ENCODE data around the gene APLP1.
"Not testable (repeated sequence)": the region's sequence is repeated elsewhere in the genome, so short reads cannot be mapped to it uniquely, and the experiment has no call there.

Gene APLP1

DNA sequence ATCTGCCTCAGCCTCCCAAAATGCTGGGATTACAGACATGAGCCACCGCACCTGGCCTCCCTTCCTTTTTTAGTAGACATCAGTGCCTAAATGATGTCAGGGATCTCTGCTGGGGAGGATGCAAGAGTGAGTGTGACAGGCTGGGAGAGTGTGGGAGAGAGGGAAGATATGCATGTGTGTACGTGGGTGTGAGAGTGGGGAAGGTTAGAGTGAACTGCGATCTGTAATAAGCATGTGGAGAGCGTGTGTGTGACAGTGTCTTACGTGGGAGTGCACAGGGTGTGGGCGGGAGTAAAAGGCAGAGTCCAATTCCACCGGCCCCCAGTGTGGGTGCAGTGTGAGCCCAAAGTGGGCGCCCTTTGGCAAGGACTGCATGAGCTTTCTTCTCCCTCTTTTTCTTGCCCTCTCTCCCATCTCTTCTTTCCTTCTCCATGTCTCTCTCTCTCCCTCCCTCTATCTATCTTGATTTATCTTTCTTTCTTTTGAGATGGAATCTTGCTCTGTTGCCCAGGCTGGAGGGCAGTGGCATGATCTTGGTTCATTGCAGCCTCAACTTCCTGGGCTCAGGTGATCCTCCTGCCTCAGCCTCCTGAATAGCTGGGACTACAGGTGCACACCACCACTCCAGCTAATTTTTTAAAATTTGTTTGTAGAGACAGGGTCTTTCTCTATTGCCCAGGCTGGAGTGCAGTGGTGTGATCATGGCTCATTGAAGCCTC, 15.2 kb upstream of the APLP1 start:
- DNase-seq = no peak

DNA sequence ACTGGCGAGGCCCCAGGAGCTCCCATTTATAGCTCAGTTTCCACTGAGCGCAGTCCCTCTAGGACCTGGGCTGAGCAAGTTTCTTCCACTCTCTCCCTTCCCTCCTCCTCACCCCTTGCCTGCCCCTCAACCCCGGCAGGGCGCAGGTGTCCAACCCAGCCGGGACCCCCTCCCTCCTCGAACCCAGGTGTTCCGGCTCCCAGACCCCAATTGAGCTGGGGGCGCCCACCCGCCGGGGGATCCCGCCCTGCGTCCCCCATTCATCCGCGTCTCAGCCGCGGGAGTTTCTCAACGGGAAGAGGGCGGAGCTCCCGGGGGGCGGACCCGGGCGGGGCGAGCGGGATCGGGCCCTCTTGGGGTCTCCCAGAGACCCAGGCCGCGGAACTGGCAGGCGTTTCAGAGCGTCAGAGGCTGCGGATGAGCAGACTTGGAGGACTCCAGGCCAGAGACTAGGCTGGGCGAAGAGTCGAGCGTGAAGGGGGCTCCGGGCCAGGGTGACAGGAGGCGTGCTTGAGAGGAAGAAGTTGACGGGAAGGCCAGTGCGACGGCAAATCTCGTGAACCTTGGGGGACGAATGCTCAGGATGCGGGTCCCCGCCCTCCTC, 11.7 kb upstream of the APLP1 start, which contains the start of gene KIRREL2:
Gene KIRREL2, plus strand, starts transcription at position 366 of the 604 bp plus-strand sequence. Its CDS starts 209 bp downstream, at position 575.
- peak; percentile 66 for DNase-seq

DNA sequence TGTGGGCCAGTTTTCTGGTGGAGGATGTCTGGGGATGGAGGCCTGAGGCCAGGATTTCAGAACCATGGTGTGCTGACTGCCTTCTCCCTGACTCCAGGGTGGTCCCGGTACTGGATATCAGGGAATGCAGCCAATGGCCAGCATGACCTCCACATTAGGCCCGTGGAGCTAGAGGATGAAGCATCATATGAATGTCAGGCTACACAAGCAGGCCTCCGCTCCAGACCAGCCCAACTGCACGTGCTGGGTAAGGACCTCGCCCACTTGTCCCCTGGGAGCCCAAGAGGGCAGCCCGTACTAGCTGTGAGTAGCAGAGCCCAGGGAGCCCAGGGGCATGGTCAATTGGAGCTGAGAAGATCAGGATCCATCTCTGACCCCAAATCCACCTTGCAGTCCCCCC, 10.1 kb upstream of the APLP1 start:
- no peak for DNase-seq

GRCh38 chr19:35859414-35859813, 9.0 kb upstream of the APLP1 start:
- DNase-seq = no peak

DNA sequence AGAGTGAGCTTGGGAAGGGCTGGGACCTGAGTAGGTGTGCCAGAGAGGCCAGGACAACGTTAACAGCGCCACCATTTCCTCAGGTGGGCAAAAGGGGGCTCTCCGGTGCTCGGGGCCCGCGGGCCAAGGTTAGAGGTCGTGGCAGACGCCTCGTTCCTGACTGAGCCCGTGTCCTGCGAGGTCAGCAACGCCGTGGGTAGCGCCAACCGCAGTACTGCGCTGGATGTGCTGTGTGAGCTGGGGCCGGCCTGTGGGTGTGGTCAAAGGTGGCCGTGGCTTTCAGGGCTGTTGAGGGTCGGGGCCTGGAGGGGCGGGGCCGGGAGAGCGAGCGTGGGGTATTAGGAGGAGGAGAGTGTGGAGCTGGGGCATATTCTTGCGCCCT, 7.9 kb upstream of the APLP1 start:
- no peak for DNase-seq

DNA sequence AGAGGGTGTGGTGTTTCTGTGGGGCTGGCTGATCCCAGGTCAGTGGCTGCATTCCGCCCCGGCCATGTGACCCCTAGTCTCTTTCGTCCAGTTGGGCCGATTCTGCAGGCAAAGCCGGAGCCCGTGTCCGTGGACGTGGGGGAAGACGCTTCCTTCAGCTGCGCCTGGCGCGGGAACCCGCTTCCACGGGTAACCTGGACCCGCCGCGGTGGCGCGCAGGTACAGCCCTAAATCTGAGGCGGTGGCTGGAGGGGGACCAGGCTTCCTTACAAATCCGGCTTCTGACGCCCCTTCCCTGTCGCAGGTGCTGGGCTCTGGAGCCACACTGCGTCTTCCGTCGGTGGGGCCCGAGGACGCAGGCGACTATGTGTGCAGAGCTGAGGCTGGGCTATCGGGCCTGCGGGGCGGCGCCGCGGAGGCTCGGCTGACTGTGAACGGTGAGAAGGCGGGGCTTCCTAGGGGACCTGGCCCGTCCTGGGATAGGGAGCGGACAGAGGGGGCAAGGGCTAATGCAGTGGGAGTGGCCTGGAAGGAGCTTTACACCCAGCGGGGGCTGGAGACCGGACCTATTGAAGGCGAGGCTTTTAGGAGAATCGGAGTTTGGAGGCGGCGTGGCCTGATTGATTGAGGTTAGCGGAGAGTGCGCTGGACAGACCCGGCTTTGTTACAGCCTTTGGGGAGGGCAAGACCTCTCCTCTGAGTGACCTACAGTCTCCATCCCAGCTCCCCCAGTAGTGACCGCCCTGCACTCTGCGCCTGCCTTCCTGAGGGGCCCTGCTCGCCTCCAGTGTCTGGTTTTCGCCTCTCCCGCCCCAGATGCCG, 7.3 kb upstream of the APLP1 start:
- DNase-seq = no peak

DNA sequence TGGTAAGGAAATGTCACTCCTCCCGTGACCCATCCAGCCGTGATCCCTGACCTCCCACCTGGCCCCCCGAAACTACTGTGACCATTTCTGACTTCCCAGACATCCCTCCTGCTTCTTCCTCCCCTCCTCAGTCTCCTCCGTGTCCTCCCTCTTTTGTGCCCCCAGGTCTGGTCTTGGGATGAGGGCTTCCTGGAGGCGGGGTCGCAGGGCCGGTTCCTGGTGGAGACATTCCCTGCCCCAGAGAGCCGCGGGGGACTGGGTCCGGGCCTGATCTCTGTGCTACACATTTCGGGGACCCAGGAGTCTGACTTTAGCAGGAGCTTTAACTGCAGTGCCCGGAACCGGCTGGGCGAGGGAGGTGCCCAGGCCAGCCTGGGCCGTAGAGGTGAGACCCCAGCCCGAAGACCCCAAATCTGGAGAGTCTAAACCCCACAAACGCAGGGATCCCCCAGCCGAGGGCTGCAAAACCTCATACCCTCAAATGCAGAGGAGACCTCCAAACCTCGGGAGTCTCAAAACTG, 6.7 kb upstream of the APLP1 start:
- no peak for DNase-seq

GRCh38 chr19:35862528-35862927, 5.8 kb upstream of the APLP1 start:
- no peak for DNase-seq

DNA sequence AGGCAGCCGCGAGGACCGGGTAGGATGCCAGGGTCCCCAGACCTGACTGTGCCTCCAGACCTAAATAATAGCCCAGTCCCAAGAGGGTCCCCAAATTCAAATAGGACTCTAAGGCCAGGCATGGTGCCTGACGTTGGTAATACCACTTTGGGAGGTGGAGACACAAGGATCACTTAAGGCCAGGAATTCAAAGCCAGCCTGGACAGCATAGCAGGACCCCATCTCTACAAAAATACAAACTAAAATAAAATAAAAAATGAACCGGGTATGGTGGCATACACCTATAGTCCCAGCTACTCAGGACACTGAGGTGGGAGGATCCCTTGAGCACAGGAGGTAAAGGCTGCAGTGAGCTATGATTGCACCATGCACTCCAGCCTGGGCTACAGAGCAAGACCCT, 5.4 kb upstream of the APLP1 start:
- DNase-seq = no peak

GRCh38 chr19:35868823-35869326, 501 bp downstream of the APLP1 start:
- DNase-seq = no peak

- DNase-seq = peak; percentile 92
Observed at GRCh38 chr19:35869327-35870123, 1.2 kb downstream of the APLP1 start.

GRCh38 chr19:35870124-35870736, 1.9 kb downstream of the APLP1 start:
- not testable (repeated sequence) for DNase-seq

DNA sequence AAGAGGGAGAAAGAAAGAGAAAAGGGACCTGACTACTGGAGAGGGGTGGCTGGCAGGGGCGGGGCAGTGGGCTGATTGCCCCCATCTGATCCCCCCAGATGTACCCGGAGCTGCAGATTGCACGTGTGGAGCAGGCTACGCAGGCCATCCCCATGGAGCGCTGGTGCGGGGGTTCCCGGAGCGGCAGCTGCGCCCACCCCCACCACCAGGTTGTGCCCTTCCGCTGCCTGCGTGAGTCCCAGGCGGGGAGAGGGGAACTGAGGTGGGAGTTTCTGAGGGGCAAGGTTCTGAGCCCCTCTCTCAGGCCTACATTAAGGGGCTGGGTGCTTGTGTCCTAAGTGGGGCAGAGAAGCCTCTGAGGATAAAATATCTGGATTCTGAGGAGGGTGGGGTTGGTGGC, 2.4 kb downstream of the APLP1 start:
- no peak for DNase-seq

DNA sequence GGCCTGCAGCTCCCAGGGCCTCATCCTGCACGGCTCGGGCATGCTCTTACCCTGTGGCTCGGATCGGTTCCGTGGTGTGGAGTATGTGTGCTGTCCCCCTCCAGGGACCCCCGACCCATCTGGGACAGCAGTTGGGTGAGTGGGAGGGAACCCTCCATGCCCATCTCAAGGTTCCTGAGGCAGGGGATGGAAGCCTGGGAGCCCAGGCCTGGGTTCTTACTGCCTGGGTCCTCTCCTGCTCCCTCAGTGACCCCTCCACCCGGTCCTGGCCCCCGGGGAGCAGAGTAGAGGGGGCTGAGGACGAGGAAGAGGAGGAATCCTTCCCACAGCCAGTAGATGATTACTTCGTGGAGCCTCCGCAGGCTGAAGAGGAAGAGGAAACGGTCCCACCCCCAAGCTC, 3.2 kb downstream of the APLP1 start:
- no peak for DNase-seq

DNA sequence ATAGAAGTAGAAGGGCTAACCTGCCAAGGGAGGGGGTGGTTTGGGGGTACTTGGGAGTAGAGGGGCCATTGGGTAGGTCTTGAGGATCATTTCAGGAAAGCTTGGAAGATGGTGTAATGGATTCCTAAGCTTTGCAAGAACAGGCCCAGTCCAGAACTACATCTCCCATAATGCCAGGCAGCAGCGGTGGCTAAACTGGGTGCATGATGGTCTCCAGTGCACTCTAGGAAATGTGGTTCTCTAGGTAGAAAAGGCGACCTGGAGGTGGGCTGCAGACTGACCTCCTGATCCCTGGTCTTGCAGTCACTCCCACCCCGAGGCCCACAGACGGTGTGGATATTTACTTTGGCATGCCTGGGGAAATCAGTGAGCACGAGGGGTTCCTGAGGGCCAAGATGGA, 3.8 kb downstream of the APLP1 start:
- no peak for DNase-seq

GRCh38 chr19:35874392-35874930, 6.1 kb downstream of the APLP1 start:
- DNase-seq = no peak

GRCh38 chr19:35879068-35879467, 10.7 kb downstream of the APLP1 start:
- DNase-seq = no peak

DNA sequence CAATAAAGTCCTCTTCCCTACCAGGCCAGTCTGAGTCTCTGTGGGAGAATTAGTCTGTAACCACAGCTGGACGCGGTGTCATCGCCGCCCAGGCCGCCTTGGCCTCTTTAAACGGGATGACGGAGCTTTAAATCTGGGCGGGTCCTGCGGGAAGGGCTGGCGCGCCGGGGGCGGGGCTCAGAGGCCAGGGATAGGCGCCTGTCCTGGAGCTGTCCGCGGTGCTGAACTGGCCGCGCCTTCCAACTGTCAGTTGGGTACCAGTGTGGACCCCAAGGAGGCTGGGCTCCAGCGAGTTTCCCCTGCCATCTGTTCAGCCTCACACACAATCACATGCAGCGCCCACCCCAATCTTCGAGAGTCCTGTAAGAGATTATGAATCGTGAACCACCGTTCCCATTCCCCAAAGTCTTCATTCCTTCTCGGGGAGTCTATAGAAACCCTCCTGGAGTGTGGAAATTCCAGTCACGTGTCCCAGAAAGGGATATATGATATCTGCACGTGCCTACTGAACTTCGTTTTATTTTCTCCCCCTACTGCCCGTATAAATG, 11.5 kb downstream of the APLP1 start:
- DNase-seq = peak; percentile 94

DNA sequence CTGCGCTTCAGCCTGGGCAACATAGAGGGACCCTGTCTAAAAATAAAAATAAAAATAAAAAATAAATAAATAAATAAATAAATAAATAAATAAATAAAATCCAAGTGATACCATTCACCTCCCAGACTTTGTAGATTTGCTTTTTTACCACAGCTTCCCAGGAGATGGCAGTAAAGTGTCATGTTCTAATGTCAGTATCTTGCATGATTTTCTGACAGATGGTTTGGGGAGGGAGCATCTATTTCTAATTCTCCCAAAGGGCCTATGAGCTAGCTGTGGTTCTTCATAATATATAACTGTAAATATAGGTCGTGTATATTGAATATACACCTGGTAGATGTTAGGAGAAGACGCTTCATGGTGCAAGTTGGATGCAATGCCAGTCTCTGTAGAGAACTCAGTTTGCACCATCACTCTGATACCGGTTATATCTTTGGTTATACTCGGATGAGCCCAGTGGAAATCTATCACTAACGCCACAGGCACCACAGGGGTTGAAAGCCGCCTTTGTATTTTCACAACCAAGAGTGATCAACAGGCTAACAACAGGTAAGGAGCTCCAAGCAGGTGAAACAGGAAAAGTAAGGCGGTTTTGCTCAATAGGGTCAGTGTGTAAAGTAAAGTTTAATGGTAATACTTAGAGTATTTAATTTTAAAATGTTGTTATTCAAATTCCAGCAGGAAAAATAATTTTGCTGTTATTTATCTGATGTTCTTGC, 13.9 kb downstream of the APLP1 start:
- no peak for DNase-seq

- no peak for DNase-seq
Observed at GRCh38 chr19:35883882-35884281, 15.5 kb downstream of the APLP1 start.

DNA sequence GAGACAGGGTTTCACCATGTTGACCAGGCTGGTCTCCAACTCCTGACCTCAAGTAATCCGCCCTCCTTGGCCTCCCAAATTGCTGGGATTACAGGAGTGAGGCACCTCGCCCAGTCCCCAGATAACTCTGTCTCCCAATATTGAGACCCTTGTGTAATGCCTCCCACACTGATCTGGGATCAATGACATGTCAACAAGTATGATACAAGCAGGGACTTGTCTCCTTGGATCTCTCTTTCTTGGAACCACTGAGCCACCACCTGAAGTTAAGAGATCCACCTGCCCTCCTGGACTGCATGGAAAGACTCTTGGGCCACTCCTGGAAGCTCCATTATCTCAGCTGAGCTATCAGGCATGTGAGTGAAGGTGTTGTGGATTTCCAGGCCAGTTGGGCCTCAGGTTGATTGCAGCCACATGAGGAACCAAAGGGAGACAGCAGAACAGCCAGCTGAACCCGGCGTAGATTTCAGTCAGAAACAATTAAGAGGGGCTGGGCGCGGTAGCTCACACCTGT, 16.9 kb downstream of the APLP1 start:
- DNase-seq = no peak

Measured in stimulated activated CD8-positive, alpha-beta memory T cell treated with anti-CD3 and anti-CD28 coated beads, Interleukin-4, amount 100 ng/mL, for 48 hours (primary cell).